ENCODE data around the gene OLFM4. TPM values are rescaled to one million over a fixed set of nuclear protein-coding genes. Genes with fewer than 3 reads are reported as not detected.

Gene OLFM4
- total and polyA plus RNA-seq, 10 of the 15 experiments (the other 5 are each of a cell fraction or from before 2014, with no cell fraction given) = 0.03 to 0.27 (median 0.11) TPM; not detected in 6

DNA sequence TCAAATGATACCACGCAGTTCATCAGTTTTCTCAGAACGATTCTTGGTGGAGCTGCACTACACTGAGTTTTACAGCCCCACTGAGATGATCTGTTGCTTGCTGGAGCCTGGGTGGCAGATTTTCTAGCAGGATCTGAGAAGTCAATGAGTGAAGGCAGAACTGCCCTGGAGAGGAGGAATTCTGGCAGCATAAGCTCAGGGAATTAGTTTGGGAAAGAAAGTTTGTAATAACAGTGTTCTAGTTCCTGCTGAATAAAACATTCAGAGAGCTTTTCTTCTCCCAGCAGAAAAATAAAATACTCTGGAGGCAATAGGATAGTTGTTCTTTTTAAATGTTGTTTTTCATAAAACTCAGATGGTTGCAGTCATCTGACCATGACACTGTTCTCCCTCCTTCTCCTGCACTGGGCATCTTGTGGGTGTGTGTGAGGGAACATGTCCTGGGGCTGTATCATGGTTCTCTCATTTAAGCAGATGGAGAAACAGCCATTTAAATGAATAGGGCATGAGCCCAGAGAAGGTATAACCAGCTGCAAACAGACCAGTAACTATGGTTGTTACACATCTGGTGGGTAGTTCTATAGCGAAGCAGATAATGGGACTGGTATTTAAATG is 29.6 kb downstream of the OLFM4 start (continued):
- TF ChIP-seq, protein P1, sequence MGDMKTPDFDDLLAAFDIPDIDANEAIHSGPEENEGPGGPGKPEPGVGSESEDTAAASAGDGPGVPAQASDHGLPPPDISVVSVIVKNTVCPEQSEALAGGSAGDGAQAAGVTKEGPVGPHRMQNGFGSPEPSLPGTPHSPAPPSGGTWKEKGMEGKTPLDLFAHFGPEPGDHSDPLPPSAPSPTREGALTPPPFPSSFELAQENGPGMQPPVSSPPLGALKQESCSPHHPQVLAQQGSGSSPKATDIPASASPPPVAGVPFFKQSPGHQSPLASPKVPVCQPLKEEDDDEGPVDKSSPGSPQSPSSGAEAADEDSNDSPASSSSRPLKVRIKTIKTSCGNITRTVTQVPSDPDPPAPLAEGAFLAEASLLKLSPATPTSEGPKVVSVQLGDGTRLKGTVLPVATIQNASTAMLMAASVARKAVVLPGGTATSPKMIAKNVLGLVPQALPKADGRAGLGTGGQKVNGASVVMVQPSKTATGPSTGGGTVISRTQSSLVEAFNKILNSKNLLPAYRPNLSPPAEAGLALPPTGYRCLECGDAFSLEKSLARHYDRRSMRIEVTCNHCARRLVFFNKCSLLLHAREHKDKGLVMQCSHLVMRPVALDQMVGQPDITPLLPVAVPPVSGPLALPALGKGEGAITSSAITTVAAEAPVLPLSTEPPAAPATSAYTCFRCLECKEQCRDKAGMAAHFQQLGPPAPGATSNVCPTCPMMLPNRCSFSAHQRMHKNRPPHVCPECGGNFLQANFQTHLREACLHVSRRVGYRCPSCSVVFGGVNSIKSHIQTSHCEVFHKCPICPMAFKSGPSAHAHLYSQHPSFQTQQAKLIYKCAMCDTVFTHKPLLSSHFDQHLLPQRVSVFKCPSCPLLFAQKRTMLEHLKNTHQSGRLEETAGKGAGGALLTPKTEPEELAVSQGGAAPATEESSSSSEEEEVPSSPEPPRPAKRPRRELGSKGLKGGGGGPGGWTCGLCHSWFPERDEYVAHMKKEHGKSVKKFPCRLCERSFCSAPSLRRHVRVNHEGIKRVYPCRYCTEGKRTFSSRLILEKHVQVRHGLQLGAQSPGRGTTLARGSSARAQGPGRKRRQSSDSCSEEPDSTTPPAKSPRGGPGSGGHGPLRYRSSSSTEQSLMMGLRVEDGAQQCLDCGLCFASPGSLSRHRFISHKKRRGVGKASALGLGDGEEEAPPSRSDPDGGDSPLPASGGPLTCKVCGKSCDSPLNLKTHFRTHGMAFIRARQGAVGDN (IDR thresholded peaks at IDR 0.05) = no peak
- no peak for TF ChIP-seq CEBPZ (IDR thresholded peaks at IDR 0.05; ENCODE audit: low read depth, low read length)
- TF ChIP-seq, protein P2, sequence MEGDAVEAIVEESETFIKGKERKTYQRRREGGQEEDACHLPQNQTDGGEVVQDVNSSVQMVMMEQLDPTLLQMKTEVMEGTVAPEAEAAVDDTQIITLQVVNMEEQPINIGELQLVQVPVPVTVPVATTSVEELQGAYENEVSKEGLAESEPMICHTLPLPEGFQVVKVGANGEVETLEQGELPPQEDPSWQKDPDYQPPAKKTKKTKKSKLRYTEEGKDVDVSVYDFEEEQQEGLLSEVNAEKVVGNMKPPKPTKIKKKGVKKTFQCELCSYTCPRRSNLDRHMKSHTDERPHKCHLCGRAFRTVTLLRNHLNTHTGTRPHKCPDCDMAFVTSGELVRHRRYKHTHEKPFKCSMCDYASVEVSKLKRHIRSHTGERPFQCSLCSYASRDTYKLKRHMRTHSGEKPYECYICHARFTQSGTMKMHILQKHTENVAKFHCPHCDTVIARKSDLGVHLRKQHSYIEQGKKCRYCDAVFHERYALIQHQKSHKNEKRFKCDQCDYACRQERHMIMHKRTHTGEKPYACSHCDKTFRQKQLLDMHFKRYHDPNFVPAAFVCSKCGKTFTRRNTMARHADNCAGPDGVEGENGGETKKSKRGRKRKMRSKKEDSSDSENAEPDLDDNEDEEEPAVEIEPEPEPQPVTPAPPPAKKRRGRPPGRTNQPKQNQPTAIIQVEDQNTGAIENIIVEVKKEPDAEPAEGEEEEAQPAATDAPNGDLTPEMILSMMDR (IDR thresholded peaks at IDR 0.05 in 2 of 3, conservative IDR thresholded peaks at IDR 0.05 in 1 of 3; ENCODE audit: control insufficient read depth in 2 of 3, extremely low read depth in 1 of 3, insufficient read depth in 1 of 3, low read depth in 3 of 3, low read length in 3 of 3) = no peak
- TF ChIP-seq POLR2AphosphoS2 (IDR thresholded peaks at IDR 0.05; ENCODE audit: low read depth, low read length) = no peak
- no peak for TF ChIP-seq EZH2 (IDR thresholded peaks at IDR 0.05; ENCODE audit: borderline replicate concordance, control insufficient read depth, low read depth, low read length)
- no peak for TF ChIP-seq ZNF274 (IDR thresholded peaks at IDR 0.05; ENCODE audit: insufficient read depth, insufficient read length)
- no peak for TF ChIP-seq ETV6 (conservative IDR thresholded peaks at IDR 0.05 in 1 of 2, IDR thresholded peaks at IDR 0.05 in 1 of 2; ENCODE audit: borderline replicate concordance in 1 of 2, low read depth in 1 of 2)
- TF ChIP-seq CBFB (IDR thresholded peaks at IDR 0.05; ENCODE audit: low read depth) = no peak
- TF ChIP-seq TAF1 (IDR thresholded peaks at IDR 0.05; ENCODE audit: borderline replicate concordance, low read depth, low read length) = no peak
- no peak for TF ChIP-seq MXI1 (IDR thresholded peaks at IDR 0.05; ENCODE audit: low read depth, low read length)
- TF ChIP-seq ATF3 (IDR thresholded peaks at IDR 0.05; ENCODE audit: borderline replicate concordance, extremely low read depth, low read depth, low read length) = no peak

Data from GM12878 (cell line).